Sigmoid colon (tissue), 7 donors: ENCODE results near the gene SEC14L1. TPM values are rescaled to one million over a fixed set of nuclear protein-coding genes. Genes with fewer than 3 reads are reported as not detected.
A peak's percentile ranks its signal among the peaks of the same experiment; 100 is the strongest.
"Not testable (repeated sequence)": the region's sequence is repeated elsewhere in the genome, so short reads cannot be mapped to it uniquely, and the experiment has no call there.

ENCODE experiments used
- DNase-seq: peaks from one replicate; pipeline ENCODE4 v3.0.0-alpha.2; 2019
- H3K27ac ChIP-seq, 4 donors: fragments of 200-600 bp; sonication (generic); one replicate each; pipeline ENCODE4 v1.5.1; 2016 to 2019; ENCODE audit warnings: mild to moderate bottlenecking in 1 of 4
- H3K27me3 ChIP-seq, 3 donors: fragments of 200-600 bp; sonication (generic); one replicate each; pipeline ENCODE4 v1.5.1; 2019; ENCODE audit warnings: mild to moderate bottlenecking in 1 of 3
- H3K36me3 ChIP-seq, 4 donors: fragments of 200-600 bp; sonication (generic); one replicate each; pipeline ENCODE4 v1.5.1; 2016 to 2019
- H3K4me1 ChIP-seq, 4 donors: fragments of 200-600 bp; sonication (generic); one replicate each; pipeline ENCODE4 v1.5.1; 2017 to 2019
- H3K4me3 ChIP-seq, 4 donors: fragments of 200-600 bp; sonication (generic); one replicate each; pipeline ENCODE4 v1.5.1; 2017 to 2019; ENCODE audit warnings: mild to moderate bottlenecking in 2 of 4, moderate library complexity in 1 of 4
- H3K9me3 ChIP-seq, 4 donors: fragments of 200-600 bp in 3 of 4; sonication (generic) in 3 of 4; one replicate each; pipeline versions ENCODE4 v1.5.1 to v1.6.1; 2013 to 2019
- CTCF ChIP-seq, 4 experiments: fragments of 450-650 bp in 3 of 4; fragments of 200-600 bp in 1 of 4; IDR thresholded peaks; one replicate each; pipeline ENCODE4 v1.5.1; 2016 to 2019; ENCODE audit warnings: antibody characterized with exemption in 4 of 4, mild to moderate bottlenecking in 3 of 4, moderate library complexity in 2 of 4
- EP300 ChIP-seq, 4 donors: sonication (generic); formaldehyde crosslinking; IDR thresholded peaks; one replicate each; pipeline ENCODE4 v1.6.1; 2017; ENCODE audit warnings: antibody characterized with exemption in 4 of 4
- POLR2A ChIP-seq, 2 donors: fragments of 450-650 bp; IDR thresholded peaks; one replicate each; pipeline ENCODE4 v1.6.1; 2016; ENCODE audit warnings: antibody characterized with exemption in 2 of 2, mild to moderate bottlenecking in 2 of 2, moderate library complexity in 2 of 2
- POLR2AphosphoS5 ChIP-seq, 4 donors: sonication (generic); formaldehyde crosslinking; IDR thresholded peaks; one replicate each; pipeline ENCODE4 v1.6.1; 2017; ENCODE audit warnings: antibody characterized with exemption in 4 of 4
- WGBS, 2 donors: extraction: QIAGEN DNeasy Blood & Tissue Kit; methylation state at CpG; one replicate each; pipeline ENCODE4 v1.1.7; 2013; 5-methylcytosine and 5-hydroxymethylcytosine counted together
- intact Hi-C: fragments of 100-400 bp; cut with DNase I; formaldehyde crosslinking; loops from one replicate; pipeline ENCODE4 v1.15.1; 2023
- polyA plus RNA-seq, 3 donors: library from polyadenylated mRNA; stranded (reverse); fragments of 200-250 nt; gene quantifications; one replicate each; pipeline ENCODE4 v1.2.3, GENCODE V29; 2013
- total RNA-seq, 4 donors: library from RNA; depleted of rRNA; stranded (reverse); fragments of >200 nt; gene quantifications; one replicate each; pipeline ENCODE4 v1.1.0, GENCODE V29; 2016
- donor health status: healthy with polysubstance abuse.
- donor health status: Bipolar disorder and iron deficiency.
- donor health status: healthy.

Gene SEC14L1
- total and polyA plus RNA-seq, 7 donors = 9.6 to 39.9 (median 20.1) TPM

- TF ChIP-seq EP300 (IDR thresholded peaks at IDR 0.05) = no peak
- TF ChIP-seq CTCF (IDR thresholded peaks at IDR 0.05) = no peak
- TF ChIP-seq POLR2AphosphoS5 (IDR thresholded peaks at IDR 0.05) = no peak
- TF ChIP-seq POLR2A (IDR thresholded peaks at IDR 0.05) = no peak
- peak overlapping the region; percentile 76 to 80 (median 78) for H3K27ac ChIP-seq
- DNase-seq = no peak
- H3K27me3 ChIP-seq = no peaks in the 10 kb centered on the region
- H3K4me1 ChIP-seq = peaks cover 0 to 41% (median 37%) of the 10 kb centered on the region in 4 donors
- no peaks in the 10 kb centered on the region for H3K9me3 ChIP-seq
- H3K36me3 ChIP-seq = peaks cover 0 to 29% (median 19%) of the 10 kb centered on the region in 4 donors
- intact Hi-C loops = loop anchor here (2.0 to 10.0 kb wide), 3 partner anchors 43 to 397 kb away; partner anchors contain the start of gene SEC14L1
- no peak overlapping the region for H3K4me3 ChIP-seq
- 88 to 91% methylated on average over 6 of the region's 6 CpGs for WGBS, 2 donors
Observed at GRCh38 chr17:77097631-77098180, 43.1 kb upstream of the SEC14L1 start.

- H3K4me1 ChIP-seq = peaks cover 0 to 41% (median 37%) of the 10 kb centered on the region in 4 donors
- WGBS, 2 donors = 52 to 57% methylated on average over 9 of the region's 9 CpGs
- peaks cover 0 to 15% (median 7%) of the 10 kb centered on the region in 4 donors for H3K36me3 ChIP-seq
- no peak overlapping the region for H3K4me3 ChIP-seq
- H3K27ac ChIP-seq = peak overlapping the region; percentile 76 to 80 (median 79)
- DNase-seq = peak; percentile 84
- intact Hi-C loops = loop anchor here (2.0 to 10.0 kb wide), 3 partner anchors 42 to 396 kb away; partner anchors contain the start of gene SEC14L1
- H3K9me3 ChIP-seq = no peaks in the 10 kb centered on the region
- no peaks in the 10 kb centered on the region for H3K27me3 ChIP-seq
- TF ChIP-seq EP300 (IDR thresholded peaks at IDR 0.05) (peak in 2 of 4 donors; percentile 54 to 82), POLR2AphosphoS5 (IDR thresholded peaks at IDR 0.05) (peak; percentile 52 to 88 (median 56)), CTCF (IDR thresholded peaks at IDR 0.05) (no peak), POLR2A (IDR thresholded peaks at IDR 0.05) (no peak)
Observed at GRCh38 chr17:77098884-77099545, 41.8 kb upstream of the SEC14L1 start.

- no peaks in the 10 kb centered on the region for H3K9me3 ChIP-seq
- 86 to 89% methylated on average over 15 of the region's 15 CpGs for WGBS, 2 donors
- no peak for TF ChIP-seq CTCF (IDR thresholded peaks at IDR 0.05)
- TF ChIP-seq EP300 (IDR thresholded peaks at IDR 0.05) = no peak
- TF ChIP-seq POLR2AphosphoS5 (IDR thresholded peaks at IDR 0.05) = peak in 3 of 4 donors; percentile 12 to 51 (median 40)
- peak; percentile 85 for DNase-seq
- peak overlapping the region; percentile 76 to 80 (median 79) for H3K27ac ChIP-seq
- H3K4me3 ChIP-seq = no peak overlapping the region
- H3K36me3 ChIP-seq = peaks cover 0 to 6% (median 2%) of the 10 kb centered on the region in 4 donors
- peaks cover 0 to 41% (median 37%) of the 10 kb centered on the region in 4 donors for H3K4me1 ChIP-seq
- H3K27me3 ChIP-seq = no peaks in the 10 kb centered on the region
- intact Hi-C loops = loop anchor here (2.0 to 10.0 kb wide), 3 partner anchors 41 to 395 kb away; partner anchors contain the start of gene SEC14L1
Observed at GRCh38 chr17:77099997-77100396, 40.8 kb upstream of the SEC14L1 start.

GRCh38 chr17:77101521-77102410 lies 39.0 kb upstream of the SEC14L1 start:
- H3K9me3 ChIP-seq = no peaks in the 10 kb centered on the region
- H3K4me3 ChIP-seq = no peak overlapping the region
- peaks cover 0 to 31% (median 28%) of the 10 kb centered on the region in 4 donors for H3K4me1 ChIP-seq
- TF ChIP-seq EP300 (IDR thresholded peaks at IDR 0.05) (no peak), CTCF (IDR thresholded peaks at IDR 0.05) (no peak), POLR2A (IDR thresholded peaks at IDR 0.05) (no peak), POLR2AphosphoS5 (IDR thresholded peaks at IDR 0.05) (no peak)
- no peaks in the 10 kb centered on the region for H3K27me3 ChIP-seq
- DNase-seq = no peak
- 84 to 85% methylated on average over 15 of the region's 15 CpGs for WGBS, 2 donors
- intact Hi-C loops = no loop called here
- no peaks in the 10 kb centered on the region for H3K36me3 ChIP-seq
- H3K27ac ChIP-seq = no peak overlapping the region

GRCh38 chr17:77102411-77103134 lies 38.2 kb upstream of the SEC14L1 start:
- H3K9me3 ChIP-seq, H3K4me3 ChIP-seq, H3K36me3 ChIP-seq, H3K27me3 ChIP-seq, DNase-seq, intact Hi-C loops, H3K27ac ChIP-seq: not testable (repeated sequence)
- 95 to 97% methylated on average over 8 of the region's 8 CpGs for WGBS, 2 donors
- peaks cover 0 to 23% (median 20%) of the 10 kb centered on the region in 4 donors for H3K4me1 ChIP-seq
